Suprapubic skin (tissue), 4 donors: ENCODE results near the gene CCDC9.

ENCODE experiments used
- CTCF ChIP-seq, 2 donors: fragments of 200-600 bp in 1 of 2; fragments of 450-650 bp in 1 of 2; sonication (generic) in 1 of 2; IDR thresholded peaks; one replicate each; pipeline ENCODE4 v1.5.1; 2016 to 2019; ENCODE audit warnings: antibody characterized with exemption in 2 of 2, mild to moderate bottlenecking in 1 of 2, moderate library complexity in 1 of 2
- EP300 ChIP-seq: sonication (generic); formaldehyde crosslinking; IDR thresholded peaks from one replicate; pipeline ENCODE4 v1.6.1; 2017; ENCODE audit warnings: antibody characterized with exemption
- POLR2A ChIP-seq, 2 donors: fragments of 450-650 bp; IDR thresholded peaks; one replicate each; pipeline ENCODE4 v1.6.1; 2017; ENCODE audit warnings: antibody characterized with exemption in 2 of 2, mild to moderate bottlenecking in 2 of 2, moderate library complexity in 2 of 2
- POLR2AphosphoS5 ChIP-seq, 3 donors: sonication (generic); formaldehyde crosslinking; IDR thresholded peaks; one replicate each; pipeline ENCODE4 v1.6.1; 2017; ENCODE audit warnings: antibody characterized with exemption in 3 of 3

- TF ChIP-seq POLR2A (IDR thresholded peaks at IDR 0.05) (no peak), CTCF (IDR thresholded peaks at IDR 0.05) (no peak), POLR2AphosphoS5 (IDR thresholded peaks at IDR 0.05) (no peak), EP300 (no peak)
Measured at GRCh38 chr19:47229676-47230053, 26.7 kb upstream of the CCDC9 start.
